ENCODE data around the gene ERVH48-1. TPM values are rescaled to one million over a fixed set of nuclear protein-coding genes. Genes with fewer than 3 reads are reported as not detected.
"Not testable (repeated sequence)": the region's sequence is repeated elsewhere in the genome, so short reads cannot be mapped to it uniquely, and the experiment has no call there.

ERVH48-1 gene
- not detected for total RNA-seq
- long read RNA-seq, partial matches to known transcripts = 0 of 1 reads
- long read RNA-seq, other reads (novel, unspliced or antisense) = 0 of 1 reads

- intact Hi-C loops (cut with DNase I) = loop anchor here (10.0 kb wide), 1 partner anchor 59 kb away; no protein-coding TSS in a partner anchor
- DNase-seq (ENCODE audit: low spot score) = peak; percentile 51
These were observed at the start of gene ERVH48-1 for GRCh38 chr21:42925114-42925926. Gene ERVH48-1 (minus strand): TSS chr21:42925630. CDS start chr21:42919006, 6,624 bp downstream.

GRCh38 chr21:42973991-42974831 is 48.8 kb upstream of the ERVH48-1 start, which contains the start of gene PKNOX1:
Gene PKNOX1 (plus strand): TSS chr21:42974562. CDS start chr21:43004382, 29,820 bp downstream.
- intact Hi-C loops (cut with DNase I) = loop anchor here (5.0 kb wide), 1 partner anchor 82 kb away; the partner anchor contains the start of gene NDUFV3
- DNase-seq (ENCODE audit: low spot score) = peak; percentile 100

GRCh38 chr21:42973309-42973990 is 48.0 kb upstream of the ERVH48-1 start:
- intact Hi-C loops (cut with DNase I) = loop anchor here (5.0 kb wide), 1 partner anchor 81 kb away; the partner anchor contains the start of gene NDUFV3
- DNase-seq (ENCODE audit: low spot score) = no peak

GRCh38 chr21:42971897-42972275 is 46.5 kb upstream of the ERVH48-1 start:
- no peak for DNase-seq (ENCODE audit: low spot score)
- intact Hi-C loops (cut with DNase I) = loop anchor here (5.0 kb wide), 1 partner anchor 80 kb away; the partner anchor contains the start of gene NDUFV3

- intact Hi-C loops (cut with DNase I) = loop anchor here (5.0 kb wide), 1 partner anchor 79 kb away; the partner anchor contains the start of gene NDUFV3
- no peak for DNase-seq (ENCODE audit: low spot score)
These were observed 45.7 kb upstream of the ERVH48-1 start for GRCh38 chr21:42970946-42971653.

- intact Hi-C loops (cut with DNase I) = loop anchor here (10.0 kb wide), 1 partner anchor 56 kb away; no protein-coding TSS in a partner anchor
- no peak for DNase-seq (ENCODE audit: low spot score)
These were observed 43.8 kb upstream of the ERVH48-1 start for GRCh38 chr21:42969193-42969600.

GRCh38 chr21:42967616-42968015 is 42.2 kb upstream of the ERVH48-1 start:
- intact Hi-C loops (cut with DNase I) = loop anchor here (10.0 kb wide), 1 partner anchor 57 kb away; no protein-coding TSS in a partner anchor
- not testable (repeated sequence) for DNase-seq (ENCODE audit: low spot score)

- intact Hi-C loops (cut with DNase I) = loop anchor here (10.0 kb wide), 1 partner anchor 60 kb away; no protein-coding TSS in a partner anchor
- DNase-seq (ENCODE audit: low spot score) = no peak
These were observed 39.8 kb upstream of the ERVH48-1 start for GRCh38 chr21:42965211-42965560.

GRCh38 chr21:42964546-42965210 is 39.2 kb upstream of the ERVH48-1 start:
- intact Hi-C loops (cut with DNase I) = loop anchor here (10.0 kb wide), 1 partner anchor 60 kb away; no protein-coding TSS in a partner anchor
- DNase-seq (ENCODE audit: low spot score) = no peak

- intact Hi-C loops (cut with DNase I) = loop anchor here (10.0 kb wide), 1 partner anchor 61 kb away; no protein-coding TSS in a partner anchor
- DNase-seq (ENCODE audit: low spot score) = no peak
These were observed 38.7 kb upstream of the ERVH48-1 start for GRCh38 chr21:42964086-42964485.

- intact Hi-C loops (cut with DNase I) = loop anchor here (10.0 kb wide), 1 partner anchor 62 kb away; no protein-coding TSS in a partner anchor
- DNase-seq (ENCODE audit: low spot score) = no peak
These were observed 37.1 kb upstream of the ERVH48-1 start for GRCh38 chr21:42962380-42963007.

GRCh38 chr21:42959728-42960127 is 34.3 kb upstream of the ERVH48-1 start:
- intact Hi-C loops (cut with DNase I) = loop anchor here (10.0 kb wide), 1 partner anchor 65 kb away; no protein-coding TSS in a partner anchor
- DNase-seq (ENCODE audit: low spot score) = no peak

GRCh38 chr21:42958122-42958521 is 32.7 kb upstream of the ERVH48-1 start:
- DNase-seq (ENCODE audit: low spot score); intact Hi-C loops (cut with DNase I): not testable (repeated sequence)

GRCh38 chr21:42956824-42957630 is 31.6 kb upstream of the ERVH48-1 start:
- no peak for DNase-seq (ENCODE audit: low spot score)
- intact Hi-C loops (cut with DNase I) = no loop called here

GRCh38 chr21:42951193-42951592 is 25.8 kb upstream of the ERVH48-1 start:
- DNase-seq (ENCODE audit: low spot score); intact Hi-C loops (cut with DNase I): not testable (repeated sequence)

- DNase-seq (ENCODE audit: low spot score); intact Hi-C loops (cut with DNase I): not testable (repeated sequence)
These were observed 23.8 kb upstream of the ERVH48-1 start for GRCh38 chr21:42949094-42949755.

All from cardiac septum (tissue), 1 donor.